ENCODE measurements around the gene RAB3IL1. TPM values are rescaled to one million over a fixed set of nuclear protein-coding genes. Genes with fewer than 3 reads are reported as not detected.
A peak's percentile ranks its signal among the peaks of the same experiment; 100 is the strongest.

The RAB3IL1 gene
- total and polyA plus RNA-seq, 9 of the 15 experiments (the other 6 are each of a cell fraction or from before 2014, with no cell fraction given) = 0.15 to 42.6 (median 15.5) TPM

GRCh38 chr11:61917334-61918109, at the start of gene RAB3IL1 (continued):
- no peak for TF ChIP-seq CBX2 (IDR thresholded peaks at IDR 0.05; ENCODE audit: insufficient read depth, low read length, poor library complexity, severe bottlenecking)
- no peak for TF ChIP-seq TGIF2 (CRISPR knock-in tag; IDR thresholded peaks at IDR 0.05)
- no peak for TF ChIP-seq ZNF639 (CRISPR knock-in tag; conservative IDR thresholded peaks at IDR 0.05 in 1 of 2, IDR thresholded peaks at IDR 0.05 in 1 of 2)
- TF ChIP-seq TOE1 (IDR thresholded peaks at IDR 0.05; ENCODE audit: borderline replicate concordance) = peak; percentile 52; the same call in 1 of the 2 replicates
- TF ChIP-seq TOE1 (CRISPR knock-in tag; IDR thresholded peaks at IDR 0.05; ENCODE audit: borderline replicate concordance, low read depth) = no peak
- TF ChIP-seq ZNF644 (tag; IDR thresholded peaks at IDR 0.05; ENCODE audit: low read depth) = no peak
- peak; percentile 53; the same call in 1 of the 2 replicates for TF ChIP-seq ZBTB7A (IDR thresholded peaks at IDR 0.05; ENCODE audit: borderline replicate concordance, control insufficient read depth, low read depth, low read length)
- TF ChIP-seq ELK1 (CRISPR knock-in tag; IDR thresholded peaks at IDR 0.05) = no peak
- peak; percentile 82 for TF ChIP-seq MXI1 (IDR thresholded peaks at IDR 0.05; ENCODE audit: low read depth, low read length)
- TF ChIP-seq GTF2B (IDR thresholded peaks at IDR 0.05; ENCODE audit: extremely low read depth, insufficient read length) = no peak
- peak; percentile 61; the same call in 1 of the 2 replicates for TF ChIP-seq CREB3L1 (IDR thresholded peaks at IDR 0.05; ENCODE audit: borderline replicate concordance, low read depth)
- TF ChIP-seq HDAC2 (IDR thresholded peaks at IDR 0.05) = peak; percentile 89

Data from K562 (cell line).